Liver (tissue), 9 donors: ENCODE results near the gene GAB2. TPM values are rescaled to one million over a fixed set of nuclear protein-coding genes. Genes with fewer than 3 reads are reported as not detected.

Experiments
- DNase-seq: peaks from one replicate; pipeline ENCODE4 v3.0.0-alpha.2; 2017; ENCODE audit warnings: low spot score
- H3K27ac ChIP-seq, 2 donors: one replicate each; pipeline ENCODE4 v1.7.0; 2013; ENCODE audit warnings: inconsistent platforms in 2 of 2, low read length in 2 of 2, control low read depth in 1 of 2, low read depth in 1 of 2, mild to moderate bottlenecking in 1 of 2
- H3K27me3 ChIP-seq, 4 donors: one replicate each; pipeline versions ENCODE4 v1.6.1 to v1.7.0; 2013; ENCODE audit warnings: low read length in 3 of 4, inconsistent platforms in 1 of 4, mild to moderate bottlenecking in 1 of 4, moderate library complexity in 1 of 4; ENCODE audit not compliant: control insufficient read depth in 4 of 4, insufficient read depth in 4 of 4
- H3K36me3 ChIP-seq, 4 donors: one replicate each; pipeline versions ENCODE4 v1.6.1 to v1.7.0; 2013; ENCODE audit warnings: low read length in 3 of 4, mild to moderate bottlenecking in 3 of 4, low read depth in 1 of 4, moderate library complexity in 1 of 4; ENCODE audit not compliant: control insufficient read depth in 4 of 4, insufficient read depth in 3 of 4
- H3K4me1 ChIP-seq, 4 donors: one replicate each; pipeline versions ENCODE4 v1.6.1 to v1.7.0; 2013; ENCODE audit warnings: low read length in 3 of 4, mild to moderate bottlenecking in 3 of 4, moderate library complexity in 1 of 4; ENCODE audit not compliant: control insufficient read depth in 4 of 4, insufficient read depth in 4 of 4
- H3K4me3 ChIP-seq, 3 donors: one replicate each; pipeline versions ENCODE4 v1.6.1 to v1.7.0; 2013; ENCODE audit warnings: low read length in 3 of 3, control low read depth in 1 of 3, low read depth in 1 of 3, mild to moderate bottlenecking in 1 of 3
- H3K9ac ChIP-seq, 2 donors: one replicate each; pipeline ENCODE4 v1.7.0; 2013; ENCODE audit warnings: low read length in 2 of 2, mild to moderate bottlenecking in 2 of 2, moderate library complexity in 2 of 2, control low read depth in 1 of 2, low read depth in 1 of 2
- H3K9me3 ChIP-seq, 4 donors: one replicate each; pipeline versions ENCODE4 v1.6.1 to v1.7.0; 2013; ENCODE audit warnings: low read length in 3 of 4; ENCODE audit not compliant: control insufficient read depth in 4 of 4
- EGR1 ChIP-seq, 2 donors: IDR thresholded peaks; 2 replicates each; pipeline ENCODE4 v1.6.1; 2016 to 2018; ENCODE audit warnings: antibody characterized with exemption in 2 of 2, low read depth in 2 of 2
- FOXA1 ChIP-seq: IDR thresholded peaks from 2 replicates; pipeline ENCODE4 v1.6.1; 2016; ENCODE audit warnings: antibody characterized with exemption
- FOXA2 ChIP-seq: IDR thresholded peaks from 2 replicates; pipeline ENCODE4 v1.6.1; 2016; ENCODE audit warnings: antibody characterized with exemption
- GABPA ChIP-seq, 2 donors: IDR thresholded peaks in 1 of 2; conservative IDR thresholded peaks in 1 of 2; 2 replicates each; pipeline ENCODE4 v1.6.1; 2016; ENCODE audit warnings: antibody characterized with exemption in 2 of 2, mild to moderate bottlenecking in 1 of 2, moderate library complexity in 1 of 2
- HNF4A ChIP-seq, 2 donors: conservative IDR thresholded peaks; 2 replicates each; pipeline ENCODE4 v1.6.1; 2016; ENCODE audit warnings: antibody characterized with exemption in 2 of 2, mild to moderate bottlenecking in 2 of 2
- HNF4G ChIP-seq: IDR thresholded peaks from 2 replicates; pipeline ENCODE4 v1.6.1; 2016; ENCODE audit warnings: antibody characterized with exemption
- JUND ChIP-seq, 2 donors: IDR thresholded peaks; 2 replicates each; pipeline ENCODE4 v1.6.1; 2016; ENCODE audit warnings: antibody characterized with exemption in 2 of 2
- NR2F2 ChIP-seq: IDR thresholded peaks from 2 replicates; pipeline ENCODE4 v1.6.1; 2016; ENCODE audit warnings: antibody characterized with exemption
- RAD21 ChIP-seq, 2 donors: IDR thresholded peaks; 2 replicates each; pipeline ENCODE4 v1.6.1; 2016; ENCODE audit warnings: antibody characterized with exemption in 2 of 2, mild to moderate bottlenecking in 2 of 2
- RXRA ChIP-seq, 2 donors: IDR thresholded peaks; 2 replicates each; pipeline ENCODE4 v1.6.1; 2017 to 2018; ENCODE audit warnings: antibody characterized with exemption in 2 of 2, mild to moderate bottlenecking in 1 of 2
- SP1 ChIP-seq: IDR thresholded peaks from 2 replicates; pipeline ENCODE4 v1.6.1; 2018; ENCODE audit warnings: antibody characterized with exemption, mild to moderate bottlenecking
- TAF1 ChIP-seq: conservative IDR thresholded peaks from 2 replicates; pipeline ENCODE4 v1.6.1; 2016; ENCODE audit warnings: antibody characterized with exemption, mild to moderate bottlenecking
- YY1 ChIP-seq: IDR thresholded peaks from 2 replicates; pipeline ENCODE4 v1.6.1; 2016; ENCODE audit warnings: antibody characterized with exemption, mild to moderate bottlenecking
- WGBS: extraction: QIAGEN DNeasy Blood & Tissue Kit; methylation state at CpG from one replicate; pipeline ENCODE4 v1.1.7; 2013; 5-methylcytosine and 5-hydroxymethylcytosine counted together
- polyA plus RNA-seq, 2 donors: library from polyadenylated mRNA; stranded (reverse) in 1 of 2; unstranded in 1 of 2; fragments of 200-250 nt in 1 of 2; fragments of >200 nt in 1 of 2; fragmentation: Nextera tagmentation in 1 of 2; extraction: Ambion mirVana in 1 of 2; gene quantifications; one replicate each; pipeline versions ENCODE4 v1.2.1 to v1.2.3, GENCODE V29; 2013 to 2015
- total RNA-seq, 2 donors: library from RNA; depleted of rRNA; stranded (reverse); fragments of >200 nt; gene quantifications; one replicate each; pipeline ENCODE4 v1.2.3, GENCODE V29; 2014
- TF ChIP-seq, protein P1 (sequence below): IDR thresholded peaks from 2 replicates; pipeline ENCODE4 v1.6.1; 2016; ENCODE audit warnings: antibody characterized with exemption
- TF ChIP-seq, protein P2 (sequence below): IDR thresholded peaks from 2 replicates; pipeline ENCODE4 v1.6.1; 2016; ENCODE audit warnings: antibody characterized with exemption
- TF ChIP-seq, protein P3 (sequence below): fragments of 150-350 bp; IDR thresholded peaks from 2 replicates; pipeline ENCODE4 v1.5.1; 2017; ENCODE audit warnings: improper control_type of control experiment, low read depth, low read length; ENCODE audit not compliant: missing input control
- TF ChIP-seq, protein P4 (sequence below): IDR thresholded peaks from 2 replicates; pipeline ENCODE4 v1.6.1; 2016; ENCODE audit warnings: antibody characterized with exemption
- TF ChIP-seq, protein P5 (sequence below): IDR thresholded peaks from 2 replicates; pipeline ENCODE4 v1.6.1; 2016; ENCODE audit warnings: antibody characterized with exemption, mild to moderate bottlenecking
- donor health status: healthy.
- donor health status: healthy.
- donor health status: healthy.
- donor health status: healthy.
- donor health status: healthy.

The GAB2 gene
- total and polyA plus RNA-seq, 4 donors = 1.3 to 3.6 (median 2.5) TPM

DNA sequence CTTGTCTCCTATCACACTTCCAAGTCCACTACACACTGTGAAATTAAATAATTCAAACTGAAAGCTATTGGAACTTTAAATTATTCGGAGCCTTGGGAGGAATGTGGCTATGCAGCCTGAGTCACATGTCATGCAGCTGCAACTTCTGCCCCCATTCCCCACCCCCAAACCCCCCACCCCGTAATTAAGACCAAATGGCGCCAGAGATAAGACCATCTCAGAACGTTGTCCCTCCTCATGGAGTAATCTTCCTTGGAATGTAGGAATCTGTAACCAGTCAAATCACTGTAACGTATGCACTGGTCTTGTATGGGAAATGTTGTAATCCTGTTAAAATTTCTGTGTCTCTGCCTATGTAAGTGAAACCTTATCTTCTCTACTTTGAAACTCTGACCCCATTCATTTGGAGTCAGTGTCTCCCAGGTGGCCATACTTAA, 37.0 kb downstream of the GAB2 start:
- 67% methylated on average over 5 of the region's 5 CpGs for WGBS
- H3K9me3 ChIP-seq = peaks cover 7 to 10% (median 8%) of the 10 kb centered on the region in 4 donors

DNA sequence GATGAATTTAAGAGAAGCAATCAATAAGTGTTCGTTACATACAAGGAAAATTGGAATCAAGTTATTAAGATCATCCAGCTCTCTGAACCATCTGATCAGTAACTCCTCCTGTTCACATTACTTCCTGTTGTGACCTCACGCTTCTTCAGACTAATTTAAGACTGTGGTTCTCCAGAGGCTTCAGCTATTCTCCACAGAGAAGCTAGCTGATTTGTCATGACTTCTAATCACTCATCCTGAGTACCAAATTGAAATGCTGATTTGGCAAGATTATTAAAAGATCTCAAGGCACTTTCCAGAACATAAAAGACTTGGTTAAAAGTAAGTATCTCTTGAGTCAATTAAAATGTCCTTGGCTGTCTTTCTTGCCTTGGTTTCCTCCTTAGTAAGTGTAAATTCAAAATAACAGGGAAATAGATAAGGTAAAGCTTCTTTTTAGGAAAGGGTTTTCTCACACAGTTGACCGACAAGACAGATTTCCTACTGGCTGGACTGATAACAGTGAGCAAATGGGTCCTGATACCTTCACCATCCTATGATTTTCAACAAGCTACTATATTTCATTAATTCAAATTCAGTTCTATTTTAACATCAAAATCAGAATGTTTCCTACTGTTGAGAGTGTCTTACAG, 38.5 kb downstream of the GAB2 start:
- no peak for TF ChIP-seq GABPA (IDR thresholded peaks at IDR 0.05 in 1 of 2, conservative IDR thresholded peaks at IDR 0.05 in 1 of 2)
- TF ChIP-seq, protein P1, sequence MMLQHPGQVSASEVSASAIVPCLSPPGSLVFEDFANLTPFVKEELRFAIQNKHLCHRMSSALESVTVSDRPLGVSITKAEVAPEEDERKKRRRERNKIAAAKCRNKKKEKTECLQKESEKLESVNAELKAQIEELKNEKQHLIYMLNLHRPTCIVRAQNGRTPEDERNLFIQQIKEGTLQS = no peak
- TF ChIP-seq SP1 = no peak
- TF ChIP-seq EGR1 (IDR thresholded peaks at IDR 0.05; ENCODE audit: low read depth in 2 of 2) = no peak
- TF ChIP-seq HNF4G = no peak
- TF ChIP-seq HNF4A (conservative IDR thresholded peaks at IDR 0.05) = no peak
- TF ChIP-seq, protein P2, sequence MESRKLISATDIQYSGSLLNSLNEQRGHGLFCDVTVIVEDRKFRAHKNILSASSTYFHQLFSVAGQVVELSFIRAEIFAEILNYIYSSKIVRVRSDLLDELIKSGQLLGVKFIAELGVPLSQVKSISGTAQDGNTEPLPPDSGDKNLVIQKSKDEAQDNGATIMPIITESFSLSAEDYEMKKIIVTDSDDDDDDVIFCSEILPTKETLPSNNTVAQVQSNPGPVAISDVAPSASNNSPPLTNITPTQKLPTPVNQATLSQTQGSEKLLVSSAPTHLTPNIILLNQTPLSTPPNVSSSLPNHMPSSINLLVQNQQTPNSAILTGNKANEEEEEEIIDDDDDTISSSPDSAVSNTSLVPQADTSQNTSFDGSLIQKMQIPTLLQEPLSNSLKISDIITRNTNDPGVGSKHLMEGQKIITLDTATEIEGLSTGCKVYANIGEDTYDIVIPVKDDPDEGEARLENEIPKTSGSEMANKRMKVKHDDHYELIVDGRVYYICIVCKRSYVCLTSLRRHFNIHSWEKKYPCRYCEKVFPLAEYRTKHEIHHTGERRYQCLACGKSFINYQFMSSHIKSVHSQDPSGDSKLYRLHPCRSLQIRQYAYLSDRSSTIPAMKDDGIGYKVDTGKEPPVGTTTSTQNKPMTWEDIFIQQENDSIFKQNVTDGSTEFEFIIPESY = no peak
- TF ChIP-seq JUND (IDR thresholded peaks at IDR 0.05) = no peak
- no peak for TF ChIP-seq NR2F2
- TF ChIP-seq, protein P3, sequence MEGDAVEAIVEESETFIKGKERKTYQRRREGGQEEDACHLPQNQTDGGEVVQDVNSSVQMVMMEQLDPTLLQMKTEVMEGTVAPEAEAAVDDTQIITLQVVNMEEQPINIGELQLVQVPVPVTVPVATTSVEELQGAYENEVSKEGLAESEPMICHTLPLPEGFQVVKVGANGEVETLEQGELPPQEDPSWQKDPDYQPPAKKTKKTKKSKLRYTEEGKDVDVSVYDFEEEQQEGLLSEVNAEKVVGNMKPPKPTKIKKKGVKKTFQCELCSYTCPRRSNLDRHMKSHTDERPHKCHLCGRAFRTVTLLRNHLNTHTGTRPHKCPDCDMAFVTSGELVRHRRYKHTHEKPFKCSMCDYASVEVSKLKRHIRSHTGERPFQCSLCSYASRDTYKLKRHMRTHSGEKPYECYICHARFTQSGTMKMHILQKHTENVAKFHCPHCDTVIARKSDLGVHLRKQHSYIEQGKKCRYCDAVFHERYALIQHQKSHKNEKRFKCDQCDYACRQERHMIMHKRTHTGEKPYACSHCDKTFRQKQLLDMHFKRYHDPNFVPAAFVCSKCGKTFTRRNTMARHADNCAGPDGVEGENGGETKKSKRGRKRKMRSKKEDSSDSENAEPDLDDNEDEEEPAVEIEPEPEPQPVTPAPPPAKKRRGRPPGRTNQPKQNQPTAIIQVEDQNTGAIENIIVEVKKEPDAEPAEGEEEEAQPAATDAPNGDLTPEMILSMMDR = no peak
- TF ChIP-seq YY1 = no peak
- TF ChIP-seq FOXA1 = no peak
- TF ChIP-seq FOXA2 = no peak
- TF ChIP-seq TAF1 = no peak
- TF ChIP-seq, protein P4, sequence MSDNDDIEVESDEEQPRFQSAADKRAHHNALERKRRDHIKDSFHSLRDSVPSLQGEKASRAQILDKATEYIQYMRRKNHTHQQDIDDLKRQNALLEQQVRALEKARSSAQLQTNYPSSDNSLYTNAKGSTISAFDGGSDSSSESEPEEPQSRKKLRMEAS = no peak
- no peak for TF ChIP-seq RAD21 (IDR thresholded peaks at IDR 0.05)
- no peak for TF ChIP-seq RXRA (IDR thresholded peaks at IDR 0.05)
- TF ChIP-seq, protein P5, sequence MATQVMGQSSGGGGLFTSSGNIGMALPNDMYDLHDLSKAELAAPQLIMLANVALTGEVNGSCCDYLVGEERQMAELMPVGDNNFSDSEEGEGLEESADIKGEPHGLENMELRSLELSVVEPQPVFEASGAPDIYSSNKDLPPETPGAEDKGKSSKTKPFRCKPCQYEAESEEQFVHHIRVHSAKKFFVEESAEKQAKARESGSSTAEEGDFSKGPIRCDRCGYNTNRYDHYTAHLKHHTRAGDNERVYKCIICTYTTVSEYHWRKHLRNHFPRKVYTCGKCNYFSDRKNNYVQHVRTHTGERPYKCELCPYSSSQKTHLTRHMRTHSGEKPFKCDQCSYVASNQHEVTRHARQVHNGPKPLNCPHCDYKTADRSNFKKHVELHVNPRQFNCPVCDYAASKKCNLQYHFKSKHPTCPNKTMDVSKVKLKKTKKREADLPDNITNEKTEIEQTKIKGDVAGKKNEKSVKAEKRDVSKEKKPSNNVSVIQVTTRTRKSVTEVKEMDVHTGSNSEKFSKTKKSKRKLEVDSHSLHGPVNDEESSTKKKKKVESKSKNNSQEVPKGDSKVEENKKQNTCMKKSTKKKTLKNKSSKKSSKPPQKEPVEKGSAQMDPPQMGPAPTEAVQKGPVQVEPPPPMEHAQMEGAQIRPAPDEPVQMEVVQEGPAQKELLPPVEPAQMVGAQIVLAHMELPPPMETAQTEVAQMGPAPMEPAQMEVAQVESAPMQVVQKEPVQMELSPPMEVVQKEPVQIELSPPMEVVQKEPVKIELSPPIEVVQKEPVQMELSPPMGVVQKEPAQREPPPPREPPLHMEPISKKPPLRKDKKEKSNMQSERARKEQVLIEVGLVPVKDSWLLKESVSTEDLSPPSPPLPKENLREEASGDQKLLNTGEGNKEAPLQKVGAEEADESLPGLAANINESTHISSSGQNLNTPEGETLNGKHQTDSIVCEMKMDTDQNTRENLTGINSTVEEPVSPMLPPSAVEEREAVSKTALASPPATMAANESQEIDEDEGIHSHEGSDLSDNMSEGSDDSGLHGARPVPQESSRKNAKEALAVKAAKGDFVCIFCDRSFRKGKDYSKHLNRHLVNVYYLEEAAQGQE = no peak
- H3K9ac ChIP-seq = no peak overlapping the region
- no peaks in the 10 kb centered on the region for H3K36me3 ChIP-seq
- H3K4me1 ChIP-seq = no peaks in the 10 kb centered on the region
- H3K4me3 ChIP-seq = no peak overlapping the region
- H3K27ac ChIP-seq = no peak overlapping the region
- no peak for DNase-seq
- 78% methylated on average over 3 of the region's 3 CpGs for WGBS
- no peaks in the 10 kb centered on the region for H3K27me3 ChIP-seq
- H3K9me3 ChIP-seq = peaks cover 0 to 1% (median 0%) of the 10 kb centered on the region in 4 donors

More for the DNA sequence above, 37.0 kb downstream of the GAB2 start:
- TF ChIP-seq JUND (IDR thresholded peaks at IDR 0.05) = no peak
- no peak for TF ChIP-seq RXRA (IDR thresholded peaks at IDR 0.05)
- TF ChIP-seq FOXA1 = no peak
- TF ChIP-seq HNF4G = no peak
- TF ChIP-seq HNF4A (conservative IDR thresholded peaks at IDR 0.05) = no peak
- TF ChIP-seq FOXA2 = no peak
- TF ChIP-seq, protein P5 = no peak
- TF ChIP-seq NR2F2 = no peak
- no peak for TF ChIP-seq TAF1
- Histone ChIP-seq H3K27me3 (no peaks in the 10 kb centered on the region), H3K9ac (no peak overlapping the region), H3K27ac (no peak overlapping the region), H3K4me3 (no peak overlapping the region), H3K4me1 (no peaks in the 10 kb centered on the region), H3K36me3 (no peaks in the 10 kb centered on the region)
- DNase-seq = no peak
